Mesendoderm (in vitro differentiated cells): Measurements from ENCODE around the gene SYNGAP1.
A peak's percentile ranks its signal among the peaks of the same experiment; 100 is the strongest.

ENCODE experiments used
- DNase-seq: peaks from one replicate; pipeline ENCODE4 v3.0.0; 2013
- H2AK5ac ChIP-seq: 2 replicates; pipeline ENCODE4 v1.6.1; 2013; ENCODE audit warnings: low read length, inconsistent platforms
- H2BK120ac ChIP-seq: 2 replicates; pipeline ENCODE4 v1.6.1; 2013; ENCODE audit warnings: low read depth, mild to moderate bottlenecking, low read length, moderate library complexity, mixed read lengths
- H2BK15ac ChIP-seq: replicated peaks from 2 replicates; pipeline ENCODE4 v1.6.1; 2013; ENCODE audit warnings: low read depth, mild to moderate bottlenecking, moderate library complexity
- H2BK5ac ChIP-seq: 2 replicates; pipeline ENCODE4 v1.6.1; 2013; ENCODE audit warnings: low read length, inconsistent platforms
- H3K18ac ChIP-seq: 2 replicates; pipeline ENCODE4 v1.6.1; 2013; ENCODE audit warnings: mild to moderate bottlenecking, low read length, mixed read lengths
- H3K23ac ChIP-seq: one replicate; pipeline ENCODE4 v1.6.1; 2013; ENCODE audit warnings: low read length
- H3K27ac ChIP-seq: 2 replicates; pipeline ENCODE4 v1.5.1; 2013; ENCODE audit warnings: low read depth, mild to moderate bottlenecking, inconsistent platforms, low read length, moderate library complexity
- H3K27me3 ChIP-seq: 2 replicates; pipeline ENCODE4 v1.6.1; 2013; ENCODE audit warnings: low read length, control low read depth, mild to moderate bottlenecking, inconsistent platforms; ENCODE audit not compliant: insufficient read depth, poor library complexity
- H3K36me3 ChIP-seq: 2 replicates; pipeline ENCODE4 v1.6.1; 2013; ENCODE audit warnings: low read length, inconsistent platforms; ENCODE audit not compliant: control insufficient read depth, insufficient read depth
- H3K4ac ChIP-seq: one replicate; pipeline ENCODE4 v1.6.1; 2013; ENCODE audit warnings: low read depth, mild to moderate bottlenecking, low read length, moderate library complexity
- H3K4me1 ChIP-seq: 2 replicates; pipeline ENCODE4 v1.6.1; 2013; ENCODE audit warnings: low read depth, low read length, inconsistent platforms; ENCODE audit not compliant: control insufficient read depth
- H3K4me2 ChIP-seq: 2 replicates; pipeline ENCODE4 v1.6.1; 2013; ENCODE audit warnings: low read length
- H3K4me3 ChIP-seq: 2 replicates; pipeline ENCODE4 v1.5.1; 2013; ENCODE audit warnings: mild to moderate bottlenecking, low read length
- H3K56ac ChIP-seq: one replicate; pipeline ENCODE4 v1.6.1; 2013; ENCODE audit warnings: low read length
- H3K79me1 ChIP-seq: 2 replicates; pipeline ENCODE4 v1.6.1; 2013; ENCODE audit warnings: low read length, inconsistent platforms
- H3K79me2 ChIP-seq: 2 replicates; pipeline ENCODE4 v1.6.1; 2013; ENCODE audit warnings: mild to moderate bottlenecking, low read length; ENCODE audit not compliant: control insufficient read depth, insufficient read depth
- H3K9ac ChIP-seq: 2 replicates; pipeline ENCODE4 v1.6.1; 2013; ENCODE audit warnings: low read length, inconsistent platforms
- H4K5ac ChIP-seq: one replicate; pipeline ENCODE4 v1.6.1; 2013; ENCODE audit warnings: low read length
- H4K8ac ChIP-seq: one replicate; pipeline ENCODE4 v1.6.1; 2013; ENCODE audit warnings: low read depth, mild to moderate bottlenecking, control low read depth, low read length, moderate library complexity
- WGBS: extraction: QIAGEN DNeasy Blood & Tissue Kit; methylation state at CpG from one replicate; pipeline ENCODE4 v1.1.7; 2013; ENCODE audit warnings: low lambda C conversion rate, missing lambda C conversion rate; ENCODE audit not compliant: insufficient coverage; ENCODE audit errors: extremely low coverage; 5-methylcytosine and 5-hydroxymethylcytosine counted together

The SYNGAP1 gene

DNA sequence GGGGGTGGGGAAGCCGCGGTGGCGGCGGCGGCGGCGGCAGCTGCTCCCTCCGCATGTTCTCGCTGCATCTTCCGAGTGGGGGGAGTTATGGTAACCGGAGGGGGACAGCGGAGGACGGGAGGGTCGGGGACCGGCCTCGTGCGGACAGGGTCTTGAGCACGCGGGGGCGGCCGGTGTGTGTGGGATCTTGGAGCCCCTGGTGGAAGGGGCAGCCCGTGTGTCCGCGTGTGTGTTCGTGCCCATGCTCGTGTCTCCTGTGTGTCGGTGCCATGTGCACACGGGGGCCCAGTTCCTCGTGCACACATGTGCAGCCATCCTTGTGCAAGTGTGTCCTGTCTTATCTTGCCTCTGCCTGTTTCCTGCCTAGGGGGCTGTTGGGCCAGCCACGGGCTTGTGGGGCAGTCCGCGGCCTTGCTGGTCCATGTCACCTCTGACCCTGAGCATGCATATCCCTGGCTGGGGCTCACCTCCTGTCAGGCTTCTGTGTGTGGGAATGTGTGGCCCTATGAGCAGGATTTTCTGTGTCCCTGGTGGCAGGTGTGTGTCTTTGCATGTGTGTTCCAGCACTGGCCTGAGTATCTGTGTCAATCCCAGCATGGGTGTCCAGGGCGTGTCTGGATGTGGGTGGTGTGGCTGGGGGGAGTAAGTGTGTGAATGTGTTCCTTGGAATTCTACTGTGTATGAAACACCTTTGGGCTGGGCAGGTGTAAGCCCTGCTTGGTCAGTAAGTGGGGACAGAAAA is 8.5 kb downstream of the SYNGAP1 start:
- Histone ChIP-seq H3K4me2 (peak overlapping the region; percentile 72), H2BK5ac (no peak overlapping the region), H3K23ac (peak overlapping the region; percentile 91), H4K5ac (no peak overlapping the region), H3K56ac (peak overlapping the region; percentile 93), H3K4me1 (peaks cover 42% of the 10 kb centered on the region), H3K36me3 (no peaks in the 10 kb centered on the region), H3K79me1 (peaks cover 32% of the 10 kb centered on the region), H3K79me2 (peaks cover 41% of the 10 kb centered on the region), H3K27me3 (no peaks in the 10 kb centered on the region), H2BK120ac (no peak overlapping the region), H3K9ac (peak overlapping the region; percentile 79), H2AK5ac (peak overlapping the region; percentile 88), H3K4ac (peak overlapping the region; percentile 67), H3K18ac (peak overlapping the region; percentile 34), H3K4me3 (peak overlapping the region; percentile 24), H4K8ac (no peak overlapping the region), H2BK15ac (no peak overlapping the region), H3K27ac (no peak overlapping the region)
- no CpG with 5 or more reads among the region's 33 CpGs for WGBS
- DNase-seq = peak; percentile 83

DNA sequence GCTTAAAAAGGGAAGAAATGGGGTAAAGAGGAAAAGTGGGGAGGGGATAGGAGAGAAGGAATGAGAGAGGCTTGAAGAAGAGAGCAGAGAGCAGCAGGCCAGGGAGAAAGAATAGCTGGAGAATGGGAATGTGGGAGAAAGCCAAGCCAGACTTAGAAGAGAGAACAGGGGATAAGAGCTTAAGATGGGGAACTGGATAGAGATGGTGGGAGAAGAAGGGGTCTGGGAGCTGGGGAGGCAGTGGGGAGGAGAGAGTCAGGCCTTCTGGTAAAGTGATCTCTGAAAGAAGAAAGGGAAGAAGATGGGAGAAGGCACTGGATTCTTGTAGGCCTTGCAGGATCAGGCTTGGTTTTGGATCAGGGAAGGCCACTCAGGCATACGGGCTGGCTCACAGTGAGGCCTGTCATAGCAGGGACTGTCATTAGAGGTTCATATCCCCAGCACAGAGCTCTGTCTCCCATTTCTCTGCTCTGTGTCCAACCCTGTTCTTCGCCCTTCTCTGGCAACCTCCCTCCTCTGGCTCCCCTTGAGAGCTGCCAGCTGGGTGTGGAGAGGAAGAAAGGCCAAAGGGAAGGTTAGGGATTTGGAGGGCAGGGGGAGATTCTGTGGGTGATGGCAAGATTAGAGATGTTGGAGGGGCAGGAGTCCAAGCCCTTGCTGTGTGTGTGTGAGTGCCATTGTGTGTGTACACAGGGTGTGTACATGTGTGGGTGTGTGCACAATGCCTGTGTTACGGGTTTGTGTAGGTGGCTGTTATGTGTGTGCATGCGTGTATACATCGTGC is 9.3 kb downstream of the SYNGAP1 start:
- H4K5ac ChIP-seq = no peak overlapping the region
- H3K4me2 ChIP-seq = no peak overlapping the region
- peak overlapping the region; percentile 2 for H3K56ac ChIP-seq
- no peak overlapping the region for H3K18ac ChIP-seq
- H2BK5ac ChIP-seq = no peak overlapping the region
- peaks cover 29% of the 10 kb centered on the region for H3K79me1 ChIP-seq
- H3K79me2 ChIP-seq = peaks cover 42% of the 10 kb centered on the region
- H3K27me3 ChIP-seq = no peaks in the 10 kb centered on the region
- H2AK5ac ChIP-seq = no peak overlapping the region
- no peak for DNase-seq
- no CpG with 5 or more reads among the region's 5 CpGs for WGBS
- no peak overlapping the region for H4K8ac ChIP-seq
- no peak overlapping the region for H3K27ac ChIP-seq
- peak overlapping the region; percentile 38 for H3K23ac ChIP-seq
- no peak overlapping the region for H3K4me3 ChIP-seq
- no peak overlapping the region for H2BK15ac ChIP-seq
- H3K36me3 ChIP-seq = no peaks in the 10 kb centered on the region
- H3K4me1 ChIP-seq = peaks cover 42% of the 10 kb centered on the region
- H3K9ac ChIP-seq = peak overlapping the region; percentile 79
- no peak overlapping the region for H2BK120ac ChIP-seq
- H3K4ac ChIP-seq = no peak overlapping the region

DNA sequence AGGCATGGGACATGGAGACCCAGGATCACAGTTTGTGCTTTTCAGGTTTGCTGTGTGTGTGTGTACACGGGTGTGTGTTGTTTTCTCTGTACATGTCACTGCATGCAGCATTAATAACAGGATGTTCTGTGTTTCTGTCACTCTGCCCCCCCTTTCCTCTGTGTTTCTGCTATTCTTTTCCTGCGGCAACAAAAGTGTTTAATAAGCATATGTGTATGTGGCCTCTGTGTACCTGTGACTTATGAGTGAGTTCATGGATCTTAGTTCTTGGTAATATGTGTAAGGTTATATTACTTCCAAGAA is 9.8 kb downstream of the SYNGAP1 start:
- H3K4me3 ChIP-seq = no peak overlapping the region
- H3K4me2 ChIP-seq = no peak overlapping the region
- H2AK5ac ChIP-seq = no peak overlapping the region
- H4K5ac ChIP-seq = no peak overlapping the region
- H3K79me1 ChIP-seq = peaks cover 29% of the 10 kb centered on the region
- H3K18ac ChIP-seq = no peak overlapping the region
- no peaks in the 10 kb centered on the region for H3K27me3 ChIP-seq
- no peak overlapping the region for H3K27ac ChIP-seq
- no CpG with 5 or more reads among the region's 2 CpGs for WGBS
- H3K79me2 ChIP-seq = peaks cover 43% of the 10 kb centered on the region
- peaks cover 40% of the 10 kb centered on the region for H3K4me1 ChIP-seq
- no peak overlapping the region for H3K4ac ChIP-seq
- H3K9ac ChIP-seq = peak overlapping the region; percentile 11
- no peaks in the 10 kb centered on the region for H3K36me3 ChIP-seq
- DNase-seq = no peak
- no peak overlapping the region for H2BK5ac ChIP-seq
- no peak overlapping the region for H2BK120ac ChIP-seq
- peak overlapping the region; percentile 2 for H3K56ac ChIP-seq
- H3K23ac ChIP-seq = peak overlapping the region; percentile 38
- no peak overlapping the region for H2BK15ac ChIP-seq
- H4K8ac ChIP-seq = no peak overlapping the region

DNA sequence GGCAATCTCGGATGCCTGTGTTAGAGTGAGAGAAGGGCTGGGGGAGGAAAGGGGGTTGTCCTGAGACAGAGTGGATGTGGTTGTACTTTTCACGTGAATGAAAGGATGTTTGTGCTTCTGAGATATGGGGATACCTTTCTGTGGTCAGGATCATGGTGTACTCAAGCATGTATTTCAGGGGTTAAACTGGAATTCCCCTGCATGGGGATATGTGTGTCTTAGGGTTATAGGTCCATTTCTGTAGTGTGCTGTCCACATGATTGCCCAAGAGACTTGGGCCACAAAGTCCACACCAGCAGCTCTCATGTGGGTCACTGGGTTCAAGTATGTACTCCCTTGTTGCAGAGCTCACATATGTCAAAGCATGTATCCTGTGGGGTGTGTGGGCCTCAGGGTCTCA is 10.5 kb downstream of the SYNGAP1 start:
- Histone ChIP-seq H3K18ac (no peak overlapping the region), H3K27me3 (no peaks in the 10 kb centered on the region), H3K9ac (peak overlapping the region; percentile 11), H4K5ac (no peak overlapping the region), H2BK15ac (no peak overlapping the region), H3K36me3 (peaks cover 2% of the 10 kb centered on the region), H3K23ac (no peak overlapping the region), H3K79me1 (peaks cover 30% of the 10 kb centered on the region), H2BK5ac (peak overlapping the region; percentile 52), H3K4ac (no peak overlapping the region), H3K4me1 (peaks cover 35% of the 10 kb centered on the region), H3K27ac (peak overlapping the region; percentile 98), H3K4me2 (no peak overlapping the region), H3K4me3 (no peak overlapping the region), H2BK120ac (no peak overlapping the region), H3K79me2 (peaks cover 46% of the 10 kb centered on the region), H2AK5ac (peak overlapping the region; percentile 2), H4K8ac (no peak overlapping the region), H3K56ac (peak overlapping the region; percentile 70)
- WGBS = no CpG with 5 or more reads among the region's 2 CpGs
- DNase-seq = no peak

DNA sequence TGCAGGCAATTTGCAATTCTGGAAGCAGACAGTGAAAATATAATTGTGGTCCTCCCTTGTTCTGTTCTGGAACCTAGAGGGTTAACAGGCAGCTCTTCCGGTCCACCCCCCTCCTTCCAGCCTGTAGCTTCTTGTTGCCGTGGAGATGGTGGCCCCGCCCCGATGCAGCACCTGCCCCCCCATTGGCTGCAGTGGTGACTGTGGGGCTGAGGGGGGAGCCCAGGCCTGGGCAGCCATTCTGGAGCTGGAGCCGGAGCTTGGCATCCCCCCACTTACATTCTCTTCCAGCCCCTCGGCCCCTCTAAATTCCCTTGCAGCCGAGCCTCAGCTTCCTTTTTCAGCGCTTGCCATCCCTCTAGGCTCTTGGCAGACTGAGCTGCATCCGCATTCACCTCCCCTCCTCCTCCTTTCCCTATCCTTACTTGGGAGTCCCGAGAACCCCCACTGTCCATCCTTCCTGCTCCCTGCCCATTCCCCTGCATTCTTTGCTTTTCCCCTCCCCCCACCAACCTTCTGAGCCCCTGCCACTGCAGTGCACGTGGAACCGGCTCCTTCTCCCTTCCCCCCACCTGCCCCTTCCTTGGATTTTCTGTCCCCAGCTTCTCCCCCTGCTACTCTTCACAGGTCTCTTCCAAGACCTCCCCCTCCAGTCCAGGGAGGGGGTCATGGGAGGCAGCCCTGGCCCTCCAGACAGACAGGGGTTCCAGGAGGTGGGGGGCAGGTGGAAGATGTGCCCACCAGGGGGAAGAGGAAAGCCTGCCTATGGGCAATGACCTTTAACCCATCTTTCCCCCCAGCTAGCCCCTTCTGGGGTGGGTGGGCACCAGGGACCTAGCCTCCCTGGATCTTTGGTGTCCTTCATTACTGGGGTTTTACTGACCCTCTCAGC is 11.4 kb downstream of the SYNGAP1 start:
- peak overlapping the region; percentile 81 for H3K56ac ChIP-seq
- peak overlapping the region; percentile 97 for H2AK5ac ChIP-seq
- peaks cover 46% of the 10 kb centered on the region for H3K79me2 ChIP-seq
- H2BK15ac ChIP-seq = peak overlapping the region; percentile 11
- WGBS = no CpG with 5 or more reads among the region's 12 CpGs
- peak overlapping the region; percentile 39 for H2BK120ac ChIP-seq
- H3K9ac ChIP-seq = peak overlapping the region; percentile 71
- peaks cover 33% of the 10 kb centered on the region for H3K79me1 ChIP-seq
- no peaks in the 10 kb centered on the region for H3K27me3 ChIP-seq
- H3K36me3 ChIP-seq = peaks cover 9% of the 10 kb centered on the region
- DNase-seq = peak; percentile 98
- peaks cover 35% of the 10 kb centered on the region for H3K4me1 ChIP-seq
- H2BK5ac ChIP-seq = peak overlapping the region; percentile 98
- peak overlapping the region; percentile 98 for H3K27ac ChIP-seq
- peak overlapping the region; percentile 71 for H3K4me2 ChIP-seq
- peak overlapping the region; percentile 86 for H3K18ac ChIP-seq
- H4K5ac ChIP-seq = no peak overlapping the region
- peak overlapping the region; percentile 69 for H3K23ac ChIP-seq
- H4K8ac ChIP-seq = peak overlapping the region; percentile 94
- peak overlapping the region; percentile 87 for H3K4ac ChIP-seq
- peak overlapping the region; percentile 33 for H3K4me3 ChIP-seq
